Hepatocyte (in vitro differentiated cells): ENCODE data around the gene RFX7.

Source experiments
- CTCF ChIP-seq: fragments of 200-600 bp; sonication (generic); IDR thresholded peaks from 2 replicates; pipeline ENCODE4 v1.5.1; 2016; ENCODE audit warnings: antibody characterized with exemption, mild to moderate bottlenecking; ENCODE audit not compliant: poor library complexity
- EZH2 ChIP-seq: fragments of 200-600 bp; sonication (generic); IDR thresholded peaks from 2 replicates; pipeline ENCODE4 v1.6.1; 2016; ENCODE audit warnings: antibody characterized with exemption, mild to moderate bottlenecking, borderline replicate concordance

GRCh38 chr15:56180851-56181250, 62.8 kb downstream of the RFX7 start:
- TF ChIP-seq CTCF (no peak), EZH2 (no peak)
